H9 (cell line): ENCODE data around the gene DTHD1. TPM values are rescaled to one million over a fixed set of nuclear protein-coding genes. Genes with fewer than 3 reads are reported as not detected.

Experiments
- DNase-seq: peaks from one replicate; pipeline ENCODE4 v3.0.0-alpha.2; 2017
- H2AFZ ChIP-seq: one replicate; pipeline ENCODE4 v1.6.1; 2013; ENCODE audit warnings: mild to moderate bottlenecking, low read length, control low read depth, moderate library complexity
- H2AK5ac ChIP-seq: 2 replicates; pipeline ENCODE4 v1.6.1; 2013; ENCODE audit warnings: low read length, control low read depth, mixed read lengths; ENCODE audit not compliant: insufficient read length
- H2BK120ac ChIP-seq: one replicate; pipeline ENCODE4 v1.6.1; 2013; ENCODE audit warnings: low read depth, mild to moderate bottlenecking, low read length, control low read depth, inconsistent platforms; ENCODE audit not compliant: poor library complexity, severe bottlenecking
- H2BK12ac ChIP-seq: 2 replicates; pipeline ENCODE4 v1.6.1; 2013; ENCODE audit warnings: low read length, control low read depth, mixed read lengths, low read depth; ENCODE audit not compliant: insufficient read length
- H2BK15ac ChIP-seq: 2 replicates; pipeline ENCODE4 v1.6.1; 2013; ENCODE audit warnings: low read depth, low read length, control low read depth
- H2BK20ac ChIP-seq: one replicate; pipeline ENCODE4 v1.6.1; 2013; ENCODE audit warnings: low read depth, mild to moderate bottlenecking, low read length, control low read depth, inconsistent platforms; ENCODE audit not compliant: poor library complexity, severe bottlenecking
- H2BK5ac ChIP-seq: 2 replicates; pipeline ENCODE4 v1.6.1; 2013; ENCODE audit warnings: low read length, control low read depth, mixed read lengths; ENCODE audit not compliant: insufficient read length
- H3K14ac ChIP-seq: 2 replicates; pipeline ENCODE4 v1.6.1; 2013; ENCODE audit warnings: low read length, control low read depth; ENCODE audit not compliant: insufficient read depth
- H3K18ac ChIP-seq: 2 replicates; pipeline ENCODE4 v1.6.1; 2013; ENCODE audit warnings: low read depth, mild to moderate bottlenecking, mixed read lengths, low read length, control low read depth; ENCODE audit not compliant: insufficient read length
- H3K23ac ChIP-seq: 2 replicates; pipeline ENCODE4 v1.6.1; 2013; ENCODE audit warnings: low read length, control low read depth, mixed read lengths, low read depth; ENCODE audit not compliant: insufficient read length
- H3K23me2 ChIP-seq: 2 replicates; pipeline ENCODE4 v1.6.1; 2013; ENCODE audit warnings: low read depth, mild to moderate bottlenecking, mixed read lengths, low read length, control low read depth; ENCODE audit not compliant: insufficient read length, poor library complexity, severe bottlenecking
- H3K27ac ChIP-seq: 2 replicates; pipeline ENCODE4 v1.5.1; 2013; ENCODE audit warnings: low read length, control low read depth, mixed read lengths, low read depth; ENCODE audit not compliant: insufficient read length
- H3K27me3 ChIP-seq: 2 replicates; pipeline ENCODE4 v1.6.1; 2013; ENCODE audit warnings: low read length, control low read depth, inconsistent platforms; ENCODE audit not compliant: insufficient read depth
- H3K4ac ChIP-seq: 2 replicates; pipeline ENCODE4 v1.6.1; 2013; ENCODE audit warnings: low read depth, mild to moderate bottlenecking, control low read depth, inconsistent platforms, low read length, moderate library complexity
- H3K4me1 ChIP-seq: 2 replicates; pipeline ENCODE4 v1.6.1; 2013; ENCODE audit warnings: low read length, control low read depth, inconsistent platforms; ENCODE audit not compliant: insufficient read depth
- H3K4me2 ChIP-seq: 2 replicates; pipeline ENCODE4 v1.6.1; 2013; ENCODE audit warnings: low read length, control low read depth, mixed read lengths; ENCODE audit not compliant: insufficient read length, insufficient read depth
- H3K56ac ChIP-seq: 2 replicates; pipeline ENCODE4 v1.6.1; 2013; ENCODE audit warnings: low read depth, mild to moderate bottlenecking, mixed read lengths, low read length, control low read depth; ENCODE audit not compliant: insufficient read length
- H3K79me1 ChIP-seq: 2 replicates; pipeline ENCODE4 v1.6.1; 2013; ENCODE audit warnings: low read depth, mild to moderate bottlenecking, moderate library complexity, low read length, control low read depth, inconsistent platforms; ENCODE audit not compliant: insufficient read depth, poor library complexity, severe bottlenecking
- H3K79me2 ChIP-seq: 2 replicates; pipeline ENCODE4 v1.6.1; 2013; ENCODE audit warnings: low read length, control low read depth, inconsistent platforms; ENCODE audit not compliant: insufficient read depth
- H3K9ac ChIP-seq: 2 replicates; pipeline ENCODE4 v1.6.1; 2013; ENCODE audit warnings: low read length, control low read depth, mixed read lengths; ENCODE audit not compliant: insufficient read length; ENCODE audit errors: extremely low read depth
- H3K9me3 ChIP-seq: one replicate; pipeline ENCODE4 v1.6.1; 2013; ENCODE audit warnings: low read depth, low read length, inconsistent platforms; ENCODE audit not compliant: control insufficient read depth
- H3T11ph ChIP-seq: one replicate; pipeline ENCODE4 v1.6.1; 2013; ENCODE audit warnings: mild to moderate bottlenecking, low read length, control low read depth, inconsistent platforms
- H4K20me1 ChIP-seq: one replicate; pipeline ENCODE4 v1.6.1; 2013; ENCODE audit not compliant: control insufficient read depth, insufficient read length, insufficient read depth
- H4K5ac ChIP-seq: 2 replicates; pipeline ENCODE4 v1.6.1; 2013; ENCODE audit warnings: low read depth, mild to moderate bottlenecking, mixed read lengths, low read length, control low read depth; ENCODE audit not compliant: insufficient read length
- H4K8ac ChIP-seq: replicated peaks from 2 replicates; pipeline ENCODE4 v1.6.1; 2013; ENCODE audit warnings: low read length, control low read depth, mixed read lengths, low read depth; ENCODE audit not compliant: insufficient read length
- H4K91ac ChIP-seq: 2 replicates; pipeline ENCODE4 v1.6.1; 2013; ENCODE audit warnings: low read depth, mild to moderate bottlenecking, moderate library complexity, mixed read lengths, low read length, control low read depth; ENCODE audit not compliant: insufficient read length
- H3K27ac Mint-ChIP-seq, 3 experiments: 2 replicates in 2 of 3; 3 replicates in 1 of 3; pipeline ENCODE4 v1.8.0; 2020 to 2021; ENCODE audit warnings: mixed read lengths in 3 of 3, mild to moderate bottlenecking in 1 of 3, moderate library complexity in 1 of 3
- H3K27me3 Mint-ChIP-seq: 2 replicates; pipeline ENCODE4 v1.8.0; 2021; ENCODE audit warnings: low read depth, mild to moderate bottlenecking, moderate library complexity, mixed read lengths
- H3K36me3 Mint-ChIP-seq, 3 experiments: 2 replicates in 2 of 3; 3 replicates in 1 of 3; pipeline ENCODE4 v1.8.0; 2020 to 2021; ENCODE audit warnings: low read depth in 3 of 3, mixed read lengths in 3 of 3; ENCODE audit not compliant: insufficient read depth in 1 of 3
- H3K4me1 Mint-ChIP-seq, 2 experiments: 2 replicates each; pipeline ENCODE4 v1.8.0; 2020; ENCODE audit warnings: mixed read lengths in 2 of 2
- H3K4me3 Mint-ChIP-seq, 2 experiments: 2 replicates in 1 of 2; 3 replicates in 1 of 2; pipeline ENCODE4 v1.8.0; 2020 to 2021; ENCODE audit warnings: mild to moderate bottlenecking in 2 of 2, mixed read lengths in 2 of 2, moderate library complexity in 1 of 2
- H3K9me3 Mint-ChIP-seq, 2 experiments: 2 replicates in 1 of 2; 3 replicates in 1 of 2; pipeline ENCODE4 v1.8.0; 2020; ENCODE audit warnings: mild to moderate bottlenecking in 2 of 2, mixed read lengths in 2 of 2, moderate library complexity in 1 of 2
- CTCF ChIP-seq: fragments of 200-600 bp; sonication (generic); conservative IDR thresholded peaks from 3 replicates; pipeline ENCODE4 v1.8.0; 2021; ENCODE audit warnings: antibody characterized with exemption, mild to moderate bottlenecking
- WGBS: extraction: QIAGEN DNeasy Blood & Tissue Kit; methylation state at CpG from one replicate; pipeline ENCODE4 v1.1.7; 2013; ENCODE audit warnings: missing lambda C conversion rate, low lambda C conversion rate, mixed read lengths; ENCODE audit not compliant: insufficient read length; ENCODE audit errors: extremely low coverage; 5-methylcytosine and 5-hydroxymethylcytosine counted together
- total RNA-seq: library from RNA; stranded (reverse); gene quantifications from 2 replicates; pipeline ENCODE4 v1.2.1, GENCODE V29; 2021

Gene DTHD1
- total RNA-seq, 1 experiment from 2014 or later: not detected

- H2AK5ac ChIP-seq: no peak overlapping the region
- no peak overlapping the region for H3K18ac ChIP-seq
- no peak overlapping the region for H3K23ac ChIP-seq
- Mint-ChIP-seq H3K4me3 (no peak overlapping the region), H3K4me1 (no peaks in the 10 kb centered on the region), H3K9me3 (no peaks in the 10 kb centered on the region), H3K27ac (no peak overlapping the region), H3K27me3 (no peaks in the 10 kb centered on the region), H3K36me3 (no peaks in the 10 kb centered on the region)
- no peak overlapping the region for H4K8ac ChIP-seq
- no peak overlapping the region for H4K91ac ChIP-seq
- H2BK15ac ChIP-seq: no peak overlapping the region
- H3K56ac ChIP-seq: no peak overlapping the region
- H2BK120ac ChIP-seq: no peak overlapping the region
- no peak overlapping the region for H2AFZ ChIP-seq
- H3K79me2 ChIP-seq: no peaks in the 10 kb centered on the region
- no peak overlapping the region for H3K27ac ChIP-seq
- no peak overlapping the region for H2BK20ac ChIP-seq
- H3K4me1 ChIP-seq: no peaks in the 10 kb centered on the region
- no peaks in the 10 kb centered on the region for H3K9me3 ChIP-seq
- no peak overlapping the region for H3K4ac ChIP-seq
- no CpG with 5 or more reads among the region's 5 CpGs for WGBS
- H3K23me2 ChIP-seq: no peaks in the 10 kb centered on the region
- DNase-seq: no peak
- no peak for TF ChIP-seq CTCF
- no peak overlapping the region for H3K14ac ChIP-seq
- H3K9ac ChIP-seq: no peak overlapping the region
- H4K20me1 ChIP-seq: no peaks in the 10 kb centered on the region
- H3K27me3 ChIP-seq: no peaks in the 10 kb centered on the region
- H3K4me2 ChIP-seq: no peak overlapping the region
- no peak overlapping the region for H2BK12ac ChIP-seq
- H3K79me1 ChIP-seq: no peaks in the 10 kb centered on the region
- H3T11ph ChIP-seq: no peak overlapping the region
- H4K5ac ChIP-seq: no peak overlapping the region
- no peak overlapping the region for H2BK5ac ChIP-seq
Observed at GRCh38 chr4:36388710-36389109, 107.3 kb downstream of the DTHD1 start.
